Measurements from ENCODE around the gene DENND4A.

DNA sequence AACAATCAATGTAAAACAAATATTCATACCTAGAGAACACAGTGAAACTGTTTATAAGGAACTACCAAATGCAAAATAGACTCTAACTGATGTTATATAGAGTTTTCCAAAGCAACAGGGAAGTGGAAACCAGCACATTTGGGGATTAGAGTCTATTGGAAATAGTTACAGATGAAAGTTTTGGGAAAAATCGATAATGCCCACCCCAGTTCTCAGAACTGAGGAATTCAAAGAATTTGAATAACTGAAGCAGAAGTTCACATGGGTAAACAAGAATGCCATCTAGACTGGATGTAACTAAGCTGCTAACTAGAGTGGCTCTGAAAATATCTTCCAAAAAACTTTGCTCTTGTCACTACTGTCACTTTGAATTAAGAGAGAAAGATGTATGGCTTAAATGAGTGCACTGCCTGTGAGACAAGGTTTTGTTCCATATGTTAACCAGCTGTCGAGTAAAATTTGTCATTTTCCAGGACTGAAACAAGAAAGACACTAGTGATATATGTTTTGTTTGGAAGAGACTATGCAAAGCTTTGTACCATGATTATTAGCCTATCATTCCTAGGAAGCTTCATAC is 9.2 kb upstream of the DENND4A start:
- TF ChIP-seq, protein P1, sequence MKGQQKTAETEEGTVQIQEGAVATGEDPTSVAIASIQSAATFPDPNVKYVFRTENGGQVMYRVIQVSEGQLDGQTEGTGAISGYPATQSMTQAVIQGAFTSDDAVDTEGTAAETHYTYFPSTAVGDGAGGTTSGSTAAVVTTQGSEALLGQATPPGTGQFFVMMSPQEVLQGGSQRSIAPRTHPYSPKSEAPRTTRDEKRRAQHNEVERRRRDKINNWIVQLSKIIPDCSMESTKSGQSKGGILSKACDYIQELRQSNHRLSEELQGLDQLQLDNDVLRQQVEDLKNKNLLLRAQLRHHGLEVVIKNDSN (CRISPR knock-in tag; IDR thresholded peaks at IDR 0.05) = no peak
- TF ChIP-seq, protein P2, sequence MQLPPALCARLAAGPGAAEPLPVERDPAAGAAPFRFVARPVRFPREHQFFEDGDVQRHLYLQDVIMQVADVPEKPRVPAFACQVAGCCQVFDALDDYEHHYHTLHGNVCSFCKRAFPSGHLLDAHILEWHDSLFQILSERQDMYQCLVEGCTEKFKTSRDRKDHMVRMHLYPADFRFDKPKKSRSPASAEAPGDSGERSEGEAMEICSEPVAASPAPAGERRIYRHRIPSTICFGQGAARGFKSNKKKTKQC (CRISPR knock-in tag; IDR thresholded peaks at IDR 0.05) = no peak
- TF ChIP-seq RBFOX2 (IDR thresholded peaks at IDR 0.05; ENCODE audit: low read depth, low read length) = no peak
- no peak for TF ChIP-seq NRF1 (conservative IDR thresholded peaks at IDR 0.05 in 1 of 2, IDR thresholded peaks at IDR 0.05 in 1 of 2)
- no peak for TF ChIP-seq HDAC1 (IDR thresholded peaks at IDR 0.05)
- TF ChIP-seq MYC (IDR thresholded peaks at IDR 0.05; ENCODE audit: low read depth, low read length) = no peak
- no peak for TF ChIP-seq MYC (CRISPR knock-in tag; IDR thresholded peaks at IDR 0.05; ENCODE audit: borderline replicate concordance, low read depth)
- TF ChIP-seq, protein P3, sequence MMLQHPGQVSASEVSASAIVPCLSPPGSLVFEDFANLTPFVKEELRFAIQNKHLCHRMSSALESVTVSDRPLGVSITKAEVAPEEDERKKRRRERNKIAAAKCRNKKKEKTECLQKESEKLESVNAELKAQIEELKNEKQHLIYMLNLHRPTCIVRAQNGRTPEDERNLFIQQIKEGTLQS (IDR thresholded peaks at IDR 0.05) = no peak
- TF ChIP-seq, protein P3 (CRISPR knock-in tag; conservative IDR thresholded peaks at IDR 0.05) = no peak
- TF ChIP-seq SPI1 (IDR thresholded peaks at IDR 0.05; ENCODE audit: borderline replicate concordance, low read depth, low read length) = no peak
- no peak for TF ChIP-seq CBFA2T3 (IDR thresholded peaks at IDR 0.05)
- no peak for TF ChIP-seq YY1 (IDR thresholded peaks at IDR 0.05; ENCODE audit: borderline replicate concordance in 1 of 3, control insufficient read depth in 1 of 3, extremely low read depth in 1 of 3, insufficient read depth in 3 of 3, insufficient read length in 1 of 3, insufficient replicate concordance in 2 of 3, low read depth in 1 of 3, low read length in 2 of 3)
- no peak for TF ChIP-seq TCF7L2 (IDR thresholded peaks at IDR 0.05; ENCODE audit: low read depth, low read length)
